Glutamatergic neuron (in vitro differentiated cells): ENCODE measurements around the gene MFN1. TPM values are rescaled to one million over a fixed set of nuclear protein-coding genes. Genes with fewer than 3 reads are reported as not detected.

Experiments
- DNase-seq: peaks from one replicate; pipeline ENCODE4 v3.0.0; 2022
- H3K27ac Mint-ChIP-seq: one replicate; pipeline ENCODE4 v1.8.0; 2020; ENCODE audit warnings: mild to moderate bottlenecking, mixed read lengths, inconsistent platforms; ENCODE audit not compliant: unreplicated experiment
- H3K27me3 Mint-ChIP-seq: one replicate; pipeline ENCODE4 v1.8.0; 2020; ENCODE audit warnings: mild to moderate bottlenecking, moderate library complexity, mixed read lengths, inconsistent platforms; ENCODE audit not compliant: unreplicated experiment
- H3K36me3 Mint-ChIP-seq: one replicate; pipeline ENCODE4 v1.8.0; 2020; ENCODE audit warnings: mild to moderate bottlenecking, mixed read lengths, inconsistent platforms; ENCODE audit not compliant: unreplicated experiment
- H3K4me1 Mint-ChIP-seq: one replicate; pipeline ENCODE4 v1.8.0; 2020; ENCODE audit warnings: mild to moderate bottlenecking, low read depth, mixed read lengths, inconsistent platforms; ENCODE audit not compliant: unreplicated experiment
- H3K4me3 Mint-ChIP-seq: one replicate; pipeline ENCODE4 v1.8.0; 2020; ENCODE audit warnings: mild to moderate bottlenecking, mixed read lengths, inconsistent platforms; ENCODE audit not compliant: unreplicated experiment
- H3K9me3 Mint-ChIP-seq: one replicate; pipeline ENCODE4 v1.8.0; 2020; ENCODE audit warnings: mild to moderate bottlenecking, moderate library complexity, mixed read lengths, inconsistent platforms; ENCODE audit not compliant: unreplicated experiment
- total RNA-seq: library from RNA; stranded (reverse); fragmentation: NEBNext Ultra II Directional; extraction: Animal tissue kit (Norgen Biotek cat#: 25700); gene quantifications from one replicate; pipeline ENCODE4 v1.2.1, GENCODE V29; 2021; ENCODE audit not compliant: unreplicated experiment
- TF ChIP-seq, protein P1 (sequence below): fragments of 200-600 bp; sonication (generic); IDR thresholded peaks from one replicate; pipeline ENCODE4 v1.5.0; 2021; ENCODE audit not compliant: partially characterized antibody, unreplicated experiment

MFN1 gene
- total RNA-seq, 1 donor from 2014 or later, result 80.5 TPM

DNA sequence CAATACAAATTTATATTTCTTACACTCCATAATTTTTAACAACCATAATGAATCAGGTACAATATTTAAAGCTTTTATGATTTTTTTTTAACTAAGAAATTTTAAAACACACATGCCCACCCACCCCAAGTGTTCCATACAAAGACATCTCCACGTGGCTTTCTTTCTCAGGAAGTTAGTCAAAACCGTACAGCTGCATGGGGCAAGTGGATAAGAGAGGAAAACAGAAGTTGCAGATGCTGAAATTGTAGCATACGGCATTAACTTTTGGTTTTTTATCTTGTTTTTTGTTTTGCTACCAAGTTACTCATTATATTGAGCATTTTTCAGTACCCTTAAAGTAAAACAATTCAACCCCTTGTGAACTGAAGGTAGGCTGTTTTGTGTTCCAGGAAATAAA lies 89.0 kb downstream of the MFN1 start:
- Mint-ChIP-seq H3K9me3 (no peaks in the 10 kb centered on the region), H3K4me1 (peaks cover 3% of the 10 kb centered on the region), H3K27me3 (peaks cover 3% of the 10 kb centered on the region), H3K36me3 (no peaks in the 10 kb centered on the region), H3K4me3 (no peak overlapping the region), H3K27ac (no peak overlapping the region)
- no peak for DNase-seq
- TF ChIP-seq, protein P1, sequence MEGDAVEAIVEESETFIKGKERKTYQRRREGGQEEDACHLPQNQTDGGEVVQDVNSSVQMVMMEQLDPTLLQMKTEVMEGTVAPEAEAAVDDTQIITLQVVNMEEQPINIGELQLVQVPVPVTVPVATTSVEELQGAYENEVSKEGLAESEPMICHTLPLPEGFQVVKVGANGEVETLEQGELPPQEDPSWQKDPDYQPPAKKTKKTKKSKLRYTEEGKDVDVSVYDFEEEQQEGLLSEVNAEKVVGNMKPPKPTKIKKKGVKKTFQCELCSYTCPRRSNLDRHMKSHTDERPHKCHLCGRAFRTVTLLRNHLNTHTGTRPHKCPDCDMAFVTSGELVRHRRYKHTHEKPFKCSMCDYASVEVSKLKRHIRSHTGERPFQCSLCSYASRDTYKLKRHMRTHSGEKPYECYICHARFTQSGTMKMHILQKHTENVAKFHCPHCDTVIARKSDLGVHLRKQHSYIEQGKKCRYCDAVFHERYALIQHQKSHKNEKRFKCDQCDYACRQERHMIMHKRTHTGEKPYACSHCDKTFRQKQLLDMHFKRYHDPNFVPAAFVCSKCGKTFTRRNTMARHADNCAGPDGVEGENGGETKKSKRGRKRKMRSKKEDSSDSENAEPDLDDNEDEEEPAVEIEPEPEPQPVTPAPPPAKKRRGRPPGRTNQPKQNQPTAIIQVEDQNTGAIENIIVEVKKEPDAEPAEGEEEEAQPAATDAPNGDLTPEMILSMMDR, result no peak

DNA sequence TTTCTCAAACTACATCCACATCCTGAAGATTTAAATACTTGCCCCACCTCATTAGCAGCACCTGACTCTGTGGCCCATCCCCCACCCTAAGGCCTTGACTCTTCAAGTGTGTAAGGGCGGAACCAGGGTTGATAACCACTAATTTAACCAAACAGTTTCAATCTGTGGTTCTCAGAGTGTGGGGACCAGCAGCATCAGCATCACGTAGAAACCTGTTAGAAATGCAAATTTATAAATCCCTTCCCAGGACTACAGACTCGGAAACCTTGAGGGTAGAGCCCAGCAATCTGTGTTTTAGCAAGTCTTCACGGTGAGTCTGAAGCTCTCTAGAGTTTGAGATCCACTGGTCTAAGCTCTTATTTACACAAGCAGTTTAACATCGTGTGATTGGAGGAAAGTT lies 91.3 kb downstream of the MFN1 start:
- Mint-ChIP-seq H3K27me3 (peaks cover 3% of the 10 kb centered on the region), H3K36me3 (no peaks in the 10 kb centered on the region), H3K4me1 (peaks cover 3% of the 10 kb centered on the region), H3K4me3 (no peak overlapping the region), H3K27ac (no peak overlapping the region), H3K9me3 (no peaks in the 10 kb centered on the region)
- no peak for DNase-seq
- TF ChIP-seq, protein P1, result no peak

Other genes starting within 250 kb of the MFN1 start
- 20.0 TPM for gene PIK3CA, start 199.4 kb upstream of the MFN1 start, total RNA-seq
- gene KCNMB3, start 96.6 kb upstream of the MFN1 start, total RNA-seq, result 2.5 TPM
- 34.2 TPM for gene ZNF639, start 24.7 kb upstream of the MFN1 start, total RNA-seq
- 19.1 TPM for gene GNB4, start 103.8 kb downstream of the MFN1 start, total RNA-seq
- 58.8 TPM for gene ACTL6A, start 215.2 kb downstream of the MFN1 start, total RNA-seq